GM23248 (cell line): ENCODE results near the gene UIMC1.

Source experiments
- EZH2 ChIP-seq: fragments of 200-600 bp; sonication (generic); IDR thresholded peaks from 2 replicates; pipeline ENCODE4 v1.6.1; 2018; ENCODE audit warnings: antibody characterized with exemption, mild to moderate bottlenecking; ENCODE audit not compliant: insufficient read depth, poor library complexity, severe bottlenecking
- EZH2phosphoT487 ChIP-seq: fragments of 200-600 bp; sonication (generic); IDR thresholded peaks from 2 replicates; pipeline ENCODE4 v1.6.1; 2018; ENCODE audit warnings: antibody characterized with exemption, moderate library complexity, mild to moderate bottlenecking, low read depth; ENCODE audit not compliant: insufficient read depth

DNA sequence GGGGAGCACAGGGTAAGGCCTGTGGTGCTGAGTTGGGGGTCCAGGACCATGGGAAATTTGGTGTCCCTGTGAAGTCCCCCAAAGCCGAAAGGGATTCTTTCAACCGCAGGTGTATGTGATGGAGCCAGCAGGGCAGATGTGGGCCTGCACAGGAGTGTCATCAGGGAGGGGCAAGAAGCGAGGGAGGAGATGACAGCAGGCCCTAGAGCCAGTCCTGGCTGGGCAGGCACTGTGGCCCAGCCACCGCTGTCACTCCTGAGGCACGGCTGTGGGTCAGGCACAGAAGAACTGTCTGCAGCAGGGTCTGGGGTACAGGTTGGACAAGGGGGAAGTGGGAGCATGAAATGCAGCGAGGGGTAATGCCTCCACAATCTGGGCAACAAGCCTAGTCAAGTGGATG lies 112.3 kb downstream of the UIMC1 start:
- TF ChIP-seq EZH2 (no peak), EZH2phosphoT487 (no peak)
